Amniotic epithelial cell (primary cell): ENCODE measurements around the gene SERPING1.

ENCODE experiments used
- DNase-seq: peaks from one replicate; pipeline ENCODE4 v3.0.0-alpha.2; 2010; ENCODE audit warnings: low read depth

SERPING1 gene

GRCh38 chr11:57597461-57597915, at the start of gene SERPING1:
Gene SERPING1, plus strand, starts transcription at chr11:57597685. Its CDS starts 586 bp downstream, at chr11:57598271.
- DNase-seq = peak; percentile 74

GRCh38 chr11:57547854-57548377, 49.6 kb upstream of the SERPING1 start:
- DNase-seq = no peak

GRCh38 chr11:57549983-57550382, 47.5 kb upstream of the SERPING1 start:
- DNase-seq = no peak

- DNase-seq = no peak
Observed at GRCh38 chr11:57551941-57552340, 45.5 kb upstream of the SERPING1 start.

GRCh38 chr11:57552479-57552878, 45.0 kb upstream of the SERPING1 start:
- peak; percentile 80 for DNase-seq

GRCh38 chr11:57555393-57555792, 42.1 kb upstream of the SERPING1 start:
- DNase-seq = no peak

- no peak for DNase-seq
Observed at GRCh38 chr11:57556041-57556440, 41.4 kb upstream of the SERPING1 start.

GRCh38 chr11:57560146-57560545, 37.3 kb upstream of the SERPING1 start:
- no peak for DNase-seq

GRCh38 chr11:57562596-57562995, 34.9 kb upstream of the SERPING1 start:
- no peak for DNase-seq

GRCh38 chr11:57566005-57566904, 31.2 kb upstream of the SERPING1 start:
- DNase-seq = peak; percentile 52

- no peak for DNase-seq
Observed at GRCh38 chr11:57566905-57567514, 30.5 kb upstream of the SERPING1 start.

GRCh38 chr11:57567515-57568329, 29.8 kb upstream of the SERPING1 start, which contains the start of gene UBE2L6:
Gene UBE2L6, minus strand, starts transcription at chr11:57567672. Its CDS starts 61 bp downstream, at chr11:57567611.
- no peak for DNase-seq

GRCh38 chr11:57568330-57568766, 29.1 kb upstream of the SERPING1 start:
- DNase-seq = peak; percentile 64

- DNase-seq = no peak
Observed at GRCh38 chr11:57571606-57572005, 25.9 kb upstream of the SERPING1 start.

GRCh38 chr11:57574061-57574460, 23.4 kb upstream of the SERPING1 start:
- no peak for DNase-seq

GRCh38 chr11:57584341-57584740, 13.1 kb upstream of the SERPING1 start:
- no peak for DNase-seq

- DNase-seq = no peak
Observed at GRCh38 chr11:57585301-57585700, 12.2 kb upstream of the SERPING1 start.

GRCh38 chr11:57586711-57587245, 10.7 kb upstream of the SERPING1 start:
- DNase-seq = no peak

- DNase-seq = no peak
Observed at GRCh38 chr11:57588046-57588710, 9.3 kb upstream of the SERPING1 start.

GRCh38 chr11:57596266-57596885, 1.1 kb upstream of the SERPING1 start:
- DNase-seq = no peak
